Left hindlimb (tissue), 1 donor: ENCODE results near the gene PKP3.

Experiments
- DNase-seq: peaks from one replicate; pipeline ENCODE4 v3.0.0-alpha.2; 2018

The PKP3 gene

DNA sequence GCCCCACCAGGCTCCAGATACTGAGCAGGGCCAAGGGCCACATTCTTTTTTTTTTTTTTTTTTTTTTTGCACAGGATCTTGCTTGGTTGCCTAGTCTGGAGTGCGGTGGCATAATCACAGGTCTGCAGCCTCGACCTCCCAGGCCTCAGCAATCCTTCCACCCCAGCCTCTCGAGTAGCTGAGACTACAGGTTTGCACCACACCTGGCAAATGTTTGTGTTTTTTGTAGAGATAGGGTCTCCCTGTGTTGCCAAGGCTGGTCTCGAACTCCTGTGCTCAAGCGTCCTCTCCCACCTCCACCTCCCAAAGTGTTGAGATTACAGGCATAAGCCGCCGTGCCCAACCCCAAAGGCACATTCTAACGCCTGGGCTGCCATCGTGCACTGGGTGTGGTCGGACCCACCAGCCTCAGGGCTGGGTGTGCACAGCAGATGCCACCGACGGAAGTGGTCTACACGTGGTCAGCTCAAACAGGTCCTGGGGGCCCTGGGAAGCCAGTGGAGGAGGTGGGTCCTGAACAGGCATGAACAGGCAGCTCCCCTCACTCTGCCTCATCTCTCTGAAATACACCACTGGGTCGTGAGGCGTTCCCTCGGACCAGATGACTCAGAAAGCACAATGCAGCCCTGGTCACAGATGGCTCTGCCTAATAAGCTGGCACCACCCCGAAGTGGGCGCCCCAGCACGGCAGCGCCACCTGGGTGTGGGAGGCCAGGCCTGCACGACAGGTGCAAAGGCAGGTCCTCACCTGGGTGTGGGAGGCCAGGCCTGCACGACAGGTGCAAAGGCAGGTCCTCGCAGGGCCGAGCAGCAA is 29.9 kb upstream of the PKP3 start:
- DNase-seq: no peak

DNA sequence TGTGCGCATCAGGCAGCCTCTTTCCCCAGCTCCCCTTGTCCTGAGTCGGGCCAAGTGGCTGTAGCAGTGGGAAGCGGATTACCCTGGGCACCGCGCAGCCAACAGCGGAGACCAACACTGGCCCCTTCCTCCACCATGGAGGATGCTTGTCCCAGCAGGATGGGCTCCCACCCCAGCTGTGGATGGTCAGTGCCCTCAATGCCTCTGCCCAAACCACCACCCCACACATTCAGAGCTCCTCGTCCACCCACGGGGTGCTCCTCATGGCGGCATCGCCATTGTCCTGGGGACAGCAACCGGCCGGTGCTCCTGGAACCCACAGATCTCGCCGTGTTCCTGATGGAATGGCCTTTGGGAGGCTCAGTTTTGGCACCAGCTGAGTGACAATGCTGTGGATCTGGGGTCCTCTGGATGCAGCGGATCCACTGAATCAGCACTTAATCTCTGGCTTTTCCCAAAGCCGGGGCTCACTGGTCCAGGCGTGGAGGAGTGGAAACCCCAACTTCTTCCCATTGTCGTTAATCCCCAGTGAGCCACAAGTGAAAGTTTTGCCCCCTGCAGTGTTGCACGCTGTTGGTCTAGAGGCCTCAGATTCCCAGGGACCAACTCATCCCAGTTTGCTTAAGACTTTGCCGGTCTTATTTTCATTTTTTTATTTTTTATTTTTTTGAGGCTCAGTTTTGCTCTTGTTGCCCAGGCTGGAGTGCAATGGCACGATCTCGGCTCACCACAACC is 28.9 kb upstream of the PKP3 start:
- no peak for DNase-seq

DNA sequence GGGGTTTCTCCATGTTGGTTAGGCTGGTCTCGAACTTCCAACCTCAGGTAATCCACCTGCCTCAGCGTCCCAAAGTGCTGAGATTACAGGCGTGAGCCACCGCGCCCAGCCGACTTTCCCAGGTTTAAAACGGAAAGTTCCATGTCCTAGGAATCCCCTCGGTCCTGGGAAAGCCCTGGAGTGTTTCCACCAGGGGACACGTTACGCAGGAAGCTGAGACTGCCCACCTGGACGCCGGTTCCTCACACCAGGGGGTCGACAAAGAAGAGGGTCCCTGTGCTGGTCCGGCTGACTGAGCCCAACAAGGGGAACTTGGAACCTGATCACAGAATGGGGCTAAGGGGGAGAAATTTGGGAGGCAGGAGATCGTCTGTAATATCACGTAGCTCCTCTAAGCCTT is 28.2 kb upstream of the PKP3 start:
- no peak for DNase-seq

DNA sequence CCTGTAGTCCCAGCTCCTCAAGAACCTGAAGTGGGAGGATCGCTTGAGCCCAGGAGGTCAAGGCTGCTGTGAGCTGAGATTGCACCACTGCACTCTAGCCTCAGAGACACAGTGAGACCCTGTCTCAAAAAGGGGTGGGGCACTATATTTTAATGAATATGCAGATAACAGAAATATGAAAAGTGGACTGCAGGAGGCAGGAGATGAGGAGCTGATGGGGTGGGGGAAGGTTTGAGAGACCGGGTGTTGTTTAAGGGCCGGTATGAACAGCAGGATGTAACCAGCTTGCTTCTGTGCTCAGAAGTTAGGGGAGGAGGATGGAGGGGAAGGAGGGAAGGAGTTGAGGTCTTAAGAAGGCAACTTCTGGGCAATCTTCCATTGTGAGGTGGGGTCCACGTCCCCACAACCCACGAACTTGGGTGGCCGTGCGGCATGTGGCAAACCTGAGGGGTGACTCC is 26.0 kb upstream of the PKP3 start:
- DNase-seq: no peak

DNA sequence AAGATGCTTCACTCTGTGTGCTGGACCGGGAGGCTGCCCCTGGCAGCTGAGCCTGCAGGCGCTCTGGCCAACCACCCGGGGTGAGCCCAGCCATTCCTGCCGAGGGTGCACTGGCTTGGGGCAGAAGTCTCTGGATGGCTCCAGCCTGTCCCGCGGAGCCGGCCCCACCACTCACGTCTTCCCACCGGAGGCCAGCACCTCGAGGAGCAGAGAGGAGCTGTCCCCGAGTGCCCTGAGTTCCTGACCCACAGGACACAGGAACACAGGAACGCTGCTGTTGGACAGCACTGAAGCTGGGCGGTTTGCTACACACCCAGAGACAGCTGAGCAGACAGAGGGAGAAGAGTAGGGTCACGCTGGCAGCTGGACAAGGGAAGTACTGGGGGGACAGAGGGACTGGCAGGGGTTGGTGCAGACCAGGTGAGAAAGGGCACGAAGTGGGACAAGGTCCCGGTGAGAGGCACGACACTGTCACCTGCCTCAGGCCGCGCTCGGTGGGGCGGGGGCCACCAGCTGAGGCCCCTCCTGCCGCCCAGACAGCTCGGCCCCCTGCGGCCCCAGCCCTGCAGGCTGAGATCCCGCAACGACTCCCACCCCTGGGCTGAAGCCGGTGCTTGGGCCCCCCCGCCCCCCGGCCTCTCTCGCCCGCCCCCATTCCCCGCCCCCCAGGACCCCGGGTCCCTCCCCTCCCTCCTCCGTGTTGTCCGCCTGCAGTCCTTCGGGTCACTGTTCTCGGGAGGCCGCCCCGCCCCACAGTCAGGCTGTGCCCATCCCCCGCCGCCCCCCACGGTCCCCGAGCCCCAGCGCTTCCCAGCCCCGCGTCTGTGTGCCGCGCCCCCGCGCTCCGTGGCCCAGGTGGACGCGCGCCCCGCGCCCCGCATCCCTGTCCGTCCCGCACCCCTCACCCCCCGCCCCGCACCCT is 25.3 kb upstream of the PKP3 start:
- no peak for DNase-seq

DNA sequence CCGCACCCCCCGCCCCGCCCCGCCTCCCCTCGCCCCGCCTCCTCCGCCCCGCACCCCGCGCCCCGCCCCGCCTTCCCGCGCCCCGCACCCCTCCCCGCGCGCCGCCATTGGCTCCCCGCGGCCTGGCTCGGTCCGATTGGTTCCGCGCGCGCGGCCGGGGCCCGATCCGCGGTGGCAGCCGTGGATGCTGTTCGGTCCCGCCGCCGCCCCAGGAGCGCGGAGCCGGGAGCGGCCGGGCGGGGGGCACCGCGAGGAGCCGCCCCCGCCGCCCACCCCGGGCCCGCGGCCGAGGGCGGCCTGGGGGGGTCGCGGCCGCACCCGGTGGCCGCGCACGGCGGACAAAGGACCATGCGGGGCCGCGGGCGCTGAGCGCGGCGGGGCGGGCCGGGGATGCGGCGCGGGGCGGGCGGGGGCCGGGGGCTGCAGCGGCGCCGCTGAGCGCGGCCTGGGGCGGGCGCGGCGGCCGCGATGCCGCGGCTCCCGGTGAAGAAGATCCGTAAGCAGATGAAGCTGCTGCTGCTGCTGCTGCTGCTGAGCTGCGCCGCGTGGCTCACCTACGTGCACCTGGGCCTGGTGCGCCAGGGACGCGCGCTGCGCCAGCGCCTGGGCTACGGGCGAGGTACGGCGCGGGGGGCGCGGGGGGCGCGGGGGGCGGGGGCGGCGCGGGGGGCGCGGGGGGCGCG is 24.5 kb upstream of the PKP3 start, which contains the start of gene B4GALNT4:
B4GALNT4 (plus strand) TSS at position 164 of the 683 bp plus-strand sequence; CDS start at position 469, 305 bp downstream.
- no peak for DNase-seq

DNA sequence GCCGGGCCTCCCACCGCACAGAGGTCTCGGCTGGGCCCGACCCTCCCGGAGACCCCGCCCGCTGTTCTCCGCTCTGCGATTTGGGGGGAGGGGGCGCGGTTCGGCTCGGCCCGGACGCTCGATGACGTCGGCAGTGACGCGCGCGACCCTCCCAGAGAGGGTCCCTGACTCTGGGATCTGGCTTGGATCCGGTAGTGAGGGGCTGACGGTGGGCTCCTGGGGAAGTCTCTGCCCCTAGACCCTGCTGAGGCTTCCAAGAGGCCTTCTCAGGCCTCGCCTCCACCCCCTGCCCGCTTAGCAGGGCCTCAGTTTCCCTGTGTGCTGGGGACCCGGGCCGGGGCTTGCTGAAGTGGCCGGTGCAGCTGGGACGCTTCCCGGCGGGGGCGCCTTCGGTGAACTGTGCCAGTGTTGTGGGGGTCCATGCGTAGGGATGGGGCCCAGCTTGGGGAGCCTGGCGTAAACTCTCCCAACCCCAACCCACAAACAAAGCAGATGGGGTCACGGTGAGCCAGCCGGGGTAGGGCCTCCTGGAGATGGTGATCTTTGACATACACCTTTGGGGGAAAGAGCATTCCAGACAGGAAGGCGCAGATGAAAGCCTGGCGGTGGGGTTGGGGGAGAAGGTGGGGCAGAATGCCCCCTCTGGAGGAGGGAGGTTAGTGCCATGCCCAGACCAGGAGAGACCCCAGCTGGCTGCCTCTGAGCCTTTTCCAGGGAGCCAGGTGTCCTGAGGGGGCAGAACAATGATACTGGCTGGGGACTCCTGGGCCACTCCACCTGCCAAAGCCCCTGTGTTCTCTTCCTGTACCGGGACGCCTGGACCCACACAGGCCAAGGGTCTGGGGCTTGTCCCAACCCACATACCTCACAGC is 23.7 kb upstream of the PKP3 start:
- DNase-seq: no peak

DNA sequence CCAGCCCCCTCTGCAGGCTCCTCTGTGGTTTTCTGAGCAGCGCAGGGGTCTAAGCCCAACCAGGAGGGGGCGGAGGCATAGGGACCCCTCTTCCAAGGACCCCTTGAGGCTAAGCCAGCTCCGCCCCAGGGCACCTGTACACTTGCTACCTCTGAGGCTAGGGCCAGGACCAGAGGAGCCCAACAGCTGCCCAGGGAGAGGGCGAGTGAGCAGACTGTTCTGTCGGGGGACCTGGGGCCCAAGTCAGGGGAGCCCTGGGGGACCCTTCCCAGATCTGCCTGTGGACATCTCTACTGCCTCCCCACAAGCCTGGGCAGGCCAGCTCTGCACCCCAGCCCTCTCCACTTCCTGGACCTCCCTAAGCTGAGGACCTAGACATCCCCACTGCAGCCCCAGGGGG is 23.0 kb upstream of the PKP3 start:
- DNase-seq: no peak

DNA sequence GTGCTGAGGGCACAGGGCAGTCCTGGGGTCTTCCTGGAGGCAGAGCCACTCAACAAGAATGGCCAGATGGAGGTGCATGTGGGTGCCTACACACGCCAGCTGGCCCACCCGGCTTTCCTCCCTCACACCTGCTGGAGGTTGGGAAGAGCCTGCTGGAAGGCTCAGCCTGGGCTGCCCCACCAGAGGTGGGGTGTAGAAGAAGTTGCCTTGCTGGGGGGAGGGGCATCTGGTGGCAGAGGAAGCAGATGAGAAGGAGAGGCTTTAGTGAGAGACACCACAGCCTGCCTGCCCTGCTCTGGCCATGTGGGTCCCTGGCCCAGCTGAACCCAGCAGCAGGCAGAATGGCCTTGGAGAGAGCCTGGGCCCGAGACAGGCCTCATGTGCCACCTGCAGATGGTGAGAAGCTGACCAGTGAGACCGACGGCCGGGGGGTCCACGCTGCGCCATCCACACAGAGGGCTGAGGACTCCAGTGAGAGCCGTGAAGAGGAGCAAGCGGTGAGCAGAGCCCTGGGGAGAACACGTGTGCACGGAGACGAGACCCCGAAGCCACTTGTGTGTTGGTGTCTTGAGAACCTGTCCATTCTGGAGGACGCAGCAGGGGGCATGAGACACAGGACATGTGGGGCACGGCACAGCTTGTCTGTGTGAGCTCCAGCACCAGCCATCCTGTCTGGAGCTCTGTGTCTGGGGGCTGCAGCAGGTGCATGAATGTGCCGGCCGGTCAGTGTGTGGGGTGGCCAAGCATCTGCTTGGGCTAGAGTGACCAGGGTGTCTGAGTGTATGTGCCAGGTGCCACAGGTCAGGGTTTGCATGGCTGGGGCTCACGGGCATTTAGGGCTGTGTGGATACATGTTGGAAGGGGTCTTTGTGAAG is 22.1 kb upstream of the PKP3 start:
- no peak for DNase-seq

DNA sequence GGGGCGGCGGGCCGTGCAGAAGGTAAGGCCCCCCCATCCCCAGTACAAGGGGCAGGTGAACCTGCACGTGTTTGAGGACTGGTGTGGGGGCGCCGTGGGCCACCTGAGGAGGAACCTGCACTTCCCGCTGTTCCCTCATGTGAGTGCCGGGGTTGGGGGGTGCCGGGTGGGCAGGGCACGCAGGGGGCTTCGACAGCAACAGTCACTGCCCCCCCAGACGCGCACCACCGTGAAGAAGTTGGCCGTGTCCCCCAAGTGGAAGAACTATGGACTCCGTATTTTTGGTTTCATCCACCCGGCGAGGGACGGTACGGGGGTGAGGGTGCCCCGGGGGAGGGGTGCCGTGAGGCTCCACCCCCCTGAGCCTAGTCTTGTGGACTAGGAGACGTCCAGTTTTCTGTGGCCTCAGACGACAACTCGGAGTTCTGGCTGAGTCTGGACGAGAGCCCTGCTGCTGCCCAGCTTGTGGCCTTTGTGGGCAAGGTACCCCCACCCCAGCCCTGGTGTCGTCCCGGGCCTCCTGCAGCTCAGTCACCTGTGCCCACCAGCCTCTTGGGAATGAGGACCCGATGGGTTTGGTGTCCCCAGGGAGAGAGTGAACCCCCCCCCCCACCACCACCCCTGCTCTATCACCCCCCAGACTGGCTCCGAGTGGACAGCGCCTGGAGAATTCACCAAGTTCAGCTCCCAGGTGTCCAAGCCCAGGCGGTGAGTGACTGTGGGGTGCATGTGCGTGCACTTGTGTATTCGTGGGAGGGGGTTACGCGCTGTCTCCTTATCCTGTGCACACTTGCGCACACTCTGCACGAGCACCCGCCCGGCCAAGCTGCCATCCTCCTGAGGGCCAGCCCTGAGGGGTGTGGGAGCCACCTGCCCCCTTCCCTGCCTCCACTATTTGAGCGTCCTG is 20.9 kb upstream of the PKP3 start:
- no peak for DNase-seq

DNA sequence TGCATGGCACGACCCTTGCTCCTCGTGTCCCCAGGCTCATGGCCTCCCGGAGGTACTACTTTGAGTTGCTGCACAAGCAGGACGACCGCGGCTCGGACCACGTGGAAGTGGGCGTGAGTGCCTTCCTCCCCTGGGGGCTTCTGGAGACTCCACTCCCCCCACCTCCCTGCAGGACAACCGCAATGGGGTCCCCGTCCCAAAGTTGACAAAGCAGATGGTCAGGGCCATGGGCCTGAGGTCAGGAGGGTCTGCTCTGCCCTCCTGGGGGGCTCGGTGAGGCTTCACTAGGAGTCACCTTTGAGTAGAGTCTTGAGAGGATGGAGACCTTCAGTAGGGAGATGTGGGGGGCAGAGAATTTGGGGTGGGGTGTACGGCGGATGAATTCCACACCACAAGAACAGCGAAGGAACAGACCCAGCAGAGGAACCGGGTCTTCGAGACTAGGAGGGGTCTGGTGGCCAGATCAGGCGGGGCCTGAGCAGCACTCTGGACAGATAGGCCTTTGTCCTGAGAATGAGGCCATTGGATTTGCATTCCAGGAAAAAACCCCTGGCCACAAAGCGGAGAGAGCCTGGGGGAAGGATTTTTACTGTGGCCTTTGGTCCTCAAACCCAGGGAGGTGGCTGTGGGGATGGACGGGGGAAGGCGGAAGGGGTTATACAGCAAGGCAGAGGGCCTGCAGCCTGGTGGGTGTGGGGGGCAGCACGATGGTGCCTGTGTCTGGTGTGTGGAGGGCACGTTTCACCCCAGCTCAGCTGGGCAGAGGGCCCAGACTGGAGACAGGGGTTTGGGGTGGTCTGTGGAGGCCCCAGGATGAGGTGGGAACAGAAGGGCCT is 20.1 kb upstream of the PKP3 start:
- DNase-seq: no peak

DNA sequence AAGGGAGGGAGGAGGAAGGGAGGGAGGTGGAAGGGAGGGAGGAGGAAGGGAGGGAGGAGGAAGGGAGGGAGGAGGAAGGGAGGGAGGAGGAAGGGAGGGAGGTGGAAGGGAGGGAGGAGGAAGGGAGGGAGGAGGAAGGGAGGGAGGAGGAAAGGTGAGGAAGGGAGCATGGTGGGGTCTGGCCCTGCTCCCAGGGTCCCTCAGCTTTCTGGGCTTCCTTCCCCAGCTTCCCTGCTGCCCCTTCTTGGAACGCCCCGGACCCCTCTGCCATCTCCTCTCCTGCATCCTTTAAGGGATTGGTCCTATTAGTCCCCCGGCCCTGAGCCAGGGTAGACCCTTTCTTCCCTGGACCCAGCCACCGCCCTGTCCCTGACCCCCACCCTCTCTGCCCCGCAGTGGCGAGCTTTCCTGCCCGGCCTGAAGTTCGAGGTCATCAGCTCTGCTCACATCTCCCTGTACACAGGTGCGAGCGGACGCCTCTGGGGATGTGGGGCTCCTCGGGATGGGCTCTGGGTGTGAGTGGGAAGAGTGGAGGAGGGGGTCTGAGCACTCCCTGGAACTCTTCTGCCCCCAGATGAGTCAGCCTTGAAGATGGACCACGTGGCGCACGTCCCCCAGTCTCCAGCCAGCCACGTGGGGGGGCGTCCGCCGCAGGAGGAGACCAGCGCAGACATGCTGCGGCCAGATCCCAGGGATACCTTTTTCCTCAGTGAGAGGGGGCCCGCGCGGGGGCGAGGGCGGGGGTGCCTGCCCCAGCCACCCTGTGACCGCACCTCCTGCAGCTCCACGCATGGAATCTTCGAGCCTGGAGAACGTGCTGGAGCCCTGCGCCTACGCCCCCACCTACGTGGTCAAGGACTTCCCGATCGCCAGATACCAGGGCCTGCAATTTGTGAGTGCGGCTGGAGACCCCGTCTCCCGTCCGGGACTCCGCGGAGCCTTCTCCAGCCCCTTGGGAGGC is 18.7 kb upstream of the PKP3 start:
- no peak for DNase-seq

DNA sequence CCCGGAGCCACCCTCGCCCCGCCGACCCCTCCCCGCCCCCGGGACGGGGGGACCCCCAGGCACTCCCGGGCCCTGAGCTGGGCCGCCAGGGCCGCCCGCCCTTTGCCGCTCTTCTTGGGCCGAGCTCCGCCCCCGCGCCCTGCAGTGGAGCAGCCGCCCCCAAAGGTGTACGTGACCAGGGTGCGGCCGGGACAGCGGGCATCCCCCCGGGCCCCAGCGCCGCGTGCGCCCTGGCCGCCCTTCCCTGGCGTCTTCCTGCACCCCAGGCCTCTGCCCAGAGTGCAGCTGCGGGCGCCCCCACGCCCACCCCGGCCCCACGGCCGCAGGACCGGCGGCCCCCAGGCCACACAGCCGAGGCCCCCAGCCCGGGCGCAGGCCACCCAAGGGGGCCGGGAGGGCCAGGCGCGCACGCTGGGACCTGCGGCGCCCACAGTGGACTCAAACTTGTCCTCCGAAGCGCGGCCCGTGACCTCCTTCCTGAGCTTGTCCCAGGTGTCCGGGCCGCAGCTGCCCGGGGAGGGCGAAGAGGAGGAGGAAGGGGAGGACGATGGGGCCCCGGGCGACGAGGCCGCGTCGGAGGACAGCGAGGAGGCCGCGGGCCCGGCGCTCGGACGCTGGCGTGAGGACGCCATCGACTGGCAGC is 17.4 kb upstream of the PKP3 start:
- DNase-seq: no peak

DNA sequence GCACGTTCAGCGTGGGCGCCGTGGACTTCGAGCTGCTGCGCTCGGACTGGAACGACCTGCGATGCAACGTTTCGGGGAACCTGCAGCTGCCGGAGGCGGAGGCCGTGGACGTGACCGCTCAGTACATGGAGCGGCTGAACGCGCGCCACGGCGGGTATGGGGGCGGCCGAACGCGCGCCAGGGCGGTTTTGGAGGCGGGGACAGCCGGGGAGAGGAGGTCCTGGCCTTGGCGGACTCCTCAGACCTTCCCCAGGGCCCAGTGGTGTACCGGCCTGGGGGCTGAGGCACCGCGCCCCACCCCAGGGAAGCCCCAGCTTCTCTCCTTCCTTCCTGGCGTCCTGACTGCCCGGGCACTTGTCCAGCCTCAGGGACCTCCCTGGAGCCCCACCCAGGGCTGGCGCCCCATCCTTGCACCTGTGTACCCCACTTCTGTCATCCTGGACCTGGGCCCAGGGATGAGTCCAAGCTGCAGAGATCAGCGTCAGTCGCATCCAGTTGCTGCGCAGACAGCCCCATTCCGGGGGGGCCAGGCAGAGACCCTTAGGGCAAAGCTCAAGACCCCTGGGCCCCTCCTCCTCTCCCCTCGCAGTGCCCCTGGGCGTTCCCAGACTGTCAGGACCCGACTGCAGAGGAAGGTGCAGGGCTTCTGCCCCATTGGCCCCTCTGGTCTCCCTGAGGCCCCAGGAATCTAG is 16.7 kb upstream of the PKP3 start:
- no peak for DNase-seq

DNA sequence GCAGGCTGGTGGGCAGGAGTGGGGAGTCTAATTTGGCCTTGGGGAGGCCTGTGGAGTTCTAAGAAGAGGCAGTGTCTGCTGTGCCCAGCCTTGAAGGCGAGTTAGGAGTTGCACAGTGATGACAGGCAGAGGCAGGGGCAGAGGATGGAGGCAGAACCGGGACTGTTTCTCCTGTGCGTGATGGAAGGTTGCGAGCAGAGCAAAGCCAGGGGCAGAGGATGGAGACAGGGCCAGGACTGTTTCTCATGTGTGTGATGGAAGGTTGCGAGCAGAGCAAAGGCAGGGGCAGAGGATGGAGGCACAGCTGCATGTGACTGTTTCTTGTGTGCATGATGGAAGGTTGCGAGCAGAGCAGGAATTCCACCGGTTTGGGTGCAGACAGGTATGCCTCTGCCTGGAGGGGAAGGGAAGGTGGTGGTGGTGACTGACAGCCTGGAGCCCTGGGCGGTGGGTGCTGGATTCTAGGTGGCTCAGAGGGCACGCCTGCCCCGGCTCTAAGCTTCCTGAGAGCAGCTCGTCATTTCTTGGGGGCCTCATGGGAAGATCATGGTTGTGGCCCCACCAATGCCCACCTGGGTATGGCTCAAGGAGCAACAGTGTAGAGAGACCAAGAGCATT is 16.0 kb upstream of the PKP3 start:
- DNase-seq: no peak
